DOHH2 (cell line): Measurements from ENCODE around the gene MRPL11.

Experiments used
- H3F3A ChIP-seq: fragments of 200-600 bp; sonication (generic), shearing (Covaris generic); 2 replicates; pipeline ENCODE4 v1.6.0; 2016; ENCODE audit warnings: antibody characterized with exemption, mild to moderate bottlenecking; ENCODE audit not compliant: control insufficient read depth, insufficient read depth
- H3K27ac ChIP-seq: fragments of 200-600 bp; sonication (generic); 2 replicates; pipeline ENCODE4 v1.5.1; 2014; ENCODE audit warnings: low read depth, mild to moderate bottlenecking, low read length, moderate library complexity
- H3K27me3 ChIP-seq: fragments of 200-600 bp; sonication (generic); 2 replicates; pipeline ENCODE4 v1.6.1; 2014; ENCODE audit warnings: mild to moderate bottlenecking, low read length, mixed read lengths; ENCODE audit not compliant: control insufficient read depth
- H3K36me3 ChIP-seq: fragments of 200-600 bp; sonication (generic); 2 replicates; pipeline ENCODE4 v1.6.1; 2014; ENCODE audit warnings: mild to moderate bottlenecking, low read length, moderate library complexity, mixed read lengths; ENCODE audit not compliant: control insufficient read depth
- H3K4me1 ChIP-seq: fragments of 200-600 bp; sonication (generic); 2 replicates; pipeline ENCODE4 v1.6.1; 2014; ENCODE audit warnings: mild to moderate bottlenecking, low read length, mixed read lengths; ENCODE audit not compliant: control insufficient read depth
- H3K4me2 ChIP-seq: fragments of 200-600 bp; sonication (generic); 2 replicates; pipeline ENCODE4 v1.6.0; 2014; ENCODE audit warnings: mild to moderate bottlenecking, low read length, moderate library complexity
- H3K4me3 ChIP-seq: fragments of 200-600 bp; sonication (generic); 2 replicates; pipeline ENCODE4 v1.5.1; 2014; ENCODE audit warnings: mild to moderate bottlenecking, low read length, mixed read lengths
- H3K79me2 ChIP-seq: fragments of 200-600 bp; sonication (generic); 2 replicates; pipeline ENCODE4 v1.6.1; 2014; ENCODE audit warnings: mild to moderate bottlenecking, low read length, mixed read lengths; ENCODE audit not compliant: control insufficient read depth
- H3K9me2 ChIP-seq: fragments of 200-600 bp; sonication (generic); replicated peaks from 2 replicates; pipeline ENCODE4 v1.6.1; 2014; ENCODE audit warnings: mild to moderate bottlenecking, low read length, mixed read lengths; ENCODE audit not compliant: control insufficient read depth
- H3K9me3 ChIP-seq: fragments of 200-600 bp; sonication (generic); 2 replicates; pipeline ENCODE4 v1.6.1; 2014; ENCODE audit warnings: antibody characterized with exemption, low read length, mixed read lengths; ENCODE audit not compliant: control insufficient read depth, insufficient read depth
- H4K20me1 ChIP-seq: fragments of 200-600 bp; sonication (generic); 2 replicates; pipeline ENCODE4 v1.6.0; 2014; ENCODE audit warnings: low read depth, mild to moderate bottlenecking, antibody characterized with exemption, low read length, moderate library complexity; ENCODE audit not compliant: control insufficient read depth, insufficient read depth
- EZH2phosphoT487 ChIP-seq: fragments of 200-600 bp; sonication (generic); IDR thresholded peaks from 2 replicates; pipeline ENCODE4 v1.6.1; 2017; ENCODE audit warnings: borderline replicate concordance, mild to moderate bottlenecking, antibody characterized with exemption, low read length, moderate library complexity, mixed read lengths
- TF ChIP-seq, protein P1 (sequence below): fragments of 200-600 bp; sonication (generic); IDR thresholded peaks from one replicate; pipeline ENCODE4 v1.5.1; 2014; ENCODE audit warnings: antibody characterized with exemption, mild to moderate bottlenecking, low read depth, low read length; ENCODE audit not compliant: poor library complexity, severe bottlenecking

MRPL11 gene

DNA sequence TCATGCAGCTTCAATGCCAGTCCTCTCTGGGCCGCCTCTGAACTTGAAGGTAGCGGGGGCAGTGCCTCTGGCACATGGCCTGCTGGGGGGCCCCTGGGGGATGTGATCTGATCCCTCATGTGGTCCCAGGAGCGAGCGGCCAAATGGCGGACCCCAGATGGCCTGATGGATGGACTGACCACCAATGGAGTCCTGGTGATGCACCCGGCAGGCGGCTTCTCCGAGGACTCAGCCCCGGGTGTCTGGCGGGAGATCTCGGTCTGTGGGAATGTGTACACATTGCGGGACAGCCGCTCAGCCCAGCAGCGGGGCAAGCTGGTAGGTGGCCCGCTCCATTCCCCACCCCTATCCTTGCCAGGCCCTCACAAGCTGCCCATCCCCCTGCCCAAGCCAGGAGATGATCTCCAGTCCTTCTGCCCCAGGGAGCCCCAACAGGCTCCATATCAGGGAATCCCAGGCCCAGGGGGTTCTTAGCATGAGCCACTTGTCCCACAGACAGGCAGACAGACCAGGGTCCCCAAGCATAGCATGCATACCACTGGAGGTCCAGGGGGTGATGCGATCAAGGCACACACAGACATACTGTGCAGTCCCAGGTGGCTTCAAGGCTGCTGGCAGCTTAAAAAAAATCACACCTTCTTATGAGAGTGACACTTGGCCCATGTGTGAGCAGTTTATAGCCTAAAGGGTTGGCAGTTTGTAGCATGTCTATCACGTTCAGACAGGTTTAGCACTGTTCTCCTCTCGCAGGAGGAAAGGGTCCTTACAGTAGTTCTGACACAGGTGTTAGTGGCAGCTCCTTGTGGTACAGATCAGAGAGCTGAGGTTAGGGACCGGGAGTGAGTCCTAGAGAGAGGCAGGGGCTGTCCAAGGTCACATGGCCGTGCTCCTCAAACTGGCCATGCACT, 35.2 kb upstream of the MRPL11 start:
- Histone ChIP-seq H3K4me2 (no peak overlapping the region), H3F3A (no peaks in the 10 kb centered on the region), H3K4me1 (peaks cover 2% of the 10 kb centered on the region), H3K79me2 (peaks cover 4% of the 10 kb centered on the region), H3K36me3 (peaks cover 3% of the 10 kb centered on the region; the same call in 1 of the 2 replicates), H4K20me1 (peaks cover 6% of the 10 kb centered on the region; the same call in 1 of the 2 replicates), H3K4me3 (no peak overlapping the region), H3K9me2 (no peaks in the 10 kb centered on the region), H3K9me3 (no peaks in the 10 kb centered on the region), H3K27ac (no peak overlapping the region), H3K27me3 (no peaks in the 10 kb centered on the region)
- no peak for TF ChIP-seq EZH2phosphoT487
- TF ChIP-seq, protein P1, sequence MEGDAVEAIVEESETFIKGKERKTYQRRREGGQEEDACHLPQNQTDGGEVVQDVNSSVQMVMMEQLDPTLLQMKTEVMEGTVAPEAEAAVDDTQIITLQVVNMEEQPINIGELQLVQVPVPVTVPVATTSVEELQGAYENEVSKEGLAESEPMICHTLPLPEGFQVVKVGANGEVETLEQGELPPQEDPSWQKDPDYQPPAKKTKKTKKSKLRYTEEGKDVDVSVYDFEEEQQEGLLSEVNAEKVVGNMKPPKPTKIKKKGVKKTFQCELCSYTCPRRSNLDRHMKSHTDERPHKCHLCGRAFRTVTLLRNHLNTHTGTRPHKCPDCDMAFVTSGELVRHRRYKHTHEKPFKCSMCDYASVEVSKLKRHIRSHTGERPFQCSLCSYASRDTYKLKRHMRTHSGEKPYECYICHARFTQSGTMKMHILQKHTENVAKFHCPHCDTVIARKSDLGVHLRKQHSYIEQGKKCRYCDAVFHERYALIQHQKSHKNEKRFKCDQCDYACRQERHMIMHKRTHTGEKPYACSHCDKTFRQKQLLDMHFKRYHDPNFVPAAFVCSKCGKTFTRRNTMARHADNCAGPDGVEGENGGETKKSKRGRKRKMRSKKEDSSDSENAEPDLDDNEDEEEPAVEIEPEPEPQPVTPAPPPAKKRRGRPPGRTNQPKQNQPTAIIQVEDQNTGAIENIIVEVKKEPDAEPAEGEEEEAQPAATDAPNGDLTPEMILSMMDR: no peak

DNA sequence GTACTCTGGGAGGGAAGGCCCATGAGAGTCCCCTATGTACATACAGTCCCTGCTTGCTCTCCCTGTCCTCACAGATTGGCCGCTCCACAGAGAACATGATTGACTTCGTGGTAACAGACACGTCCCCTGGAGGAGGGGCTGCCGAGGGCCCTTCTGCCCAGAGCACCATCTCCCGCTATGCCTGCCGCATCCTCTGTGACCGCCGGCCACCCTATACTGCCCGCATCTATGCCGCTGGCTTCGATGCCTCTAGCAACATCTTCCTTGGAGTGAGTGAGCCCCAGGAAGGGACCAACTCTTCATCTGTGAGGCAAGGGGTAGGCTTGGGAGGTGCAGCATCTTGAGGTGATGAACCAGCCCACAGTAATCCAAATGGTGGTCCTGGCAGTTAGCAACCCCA, 34.5 kb upstream of the MRPL11 start:
- H3K9me3 ChIP-seq: no peaks in the 10 kb centered on the region
- no peak overlapping the region for H3K4me3 ChIP-seq
- H3K27me3 ChIP-seq: no peaks in the 10 kb centered on the region
- H3K4me1 ChIP-seq: no peaks in the 10 kb centered on the region
- H3K27ac ChIP-seq: no peak overlapping the region
- peaks cover 3% of the 10 kb centered on the region; the same call in 1 of the 2 replicates for H3K36me3 ChIP-seq
- H4K20me1 ChIP-seq: no peaks in the 10 kb centered on the region
- H3F3A ChIP-seq: no peaks in the 10 kb centered on the region
- TF ChIP-seq, protein P1: no peak
- no peak for TF ChIP-seq EZH2phosphoT487
- no peak overlapping the region for H3K4me2 ChIP-seq
- H3K79me2 ChIP-seq: no peaks in the 10 kb centered on the region
- no peaks in the 10 kb centered on the region for H3K9me2 ChIP-seq

- Histone ChIP-seq H3K9me2 (no peaks in the 10 kb centered on the region), H3K4me3 (no peak overlapping the region), H3K79me2 (no peaks in the 10 kb centered on the region), H3K36me3 (peaks cover 3% of the 10 kb centered on the region; the same call in 1 of the 2 replicates), H3K27me3 (no peaks in the 10 kb centered on the region), H3K4me2 (no peak overlapping the region), H3K4me1 (peaks cover 8% of the 10 kb centered on the region), H3K9me3 (no peaks in the 10 kb centered on the region), H3K27ac (no peak overlapping the region), H3F3A (no peaks in the 10 kb centered on the region), H4K20me1 (no peaks in the 10 kb centered on the region)
- TF ChIP-seq, protein P1: no peak
- TF ChIP-seq EZH2phosphoT487: no peak
These were observed 33.4 kb upstream of the MRPL11 start for GRCh38 chr11:66472054-66472453.
